IPS DF 6.9 (cell line): ENCODE measurements around the gene TMTC2.

Experiments used
- DNase-seq: peaks from one replicate; pipeline ENCODE4 v3.0.0-alpha.2; 2013; ENCODE audit warnings: low read depth, low spot score
- H3K27ac ChIP-seq: one replicate; pipeline ENCODE4 v1.5.1; 2013; ENCODE audit warnings: low read length, control low read depth
- H3K27me3 ChIP-seq: 2 replicates; pipeline ENCODE4 v1.6.1; 2013; ENCODE audit warnings: mild to moderate bottlenecking, low read length; ENCODE audit not compliant: control insufficient read depth, insufficient read depth
- H3K36me3 ChIP-seq: 2 replicates; pipeline ENCODE4 v1.6.1; 2013; ENCODE audit warnings: low read length; ENCODE audit not compliant: control insufficient read depth, insufficient read depth
- H3K4me1 ChIP-seq: 2 replicates; pipeline ENCODE4 v1.6.1; 2013; ENCODE audit warnings: low read length; ENCODE audit not compliant: control insufficient read depth, insufficient read depth
- H3K4me3 ChIP-seq: 2 replicates; pipeline ENCODE4 v1.5.1; 2013; ENCODE audit warnings: mild to moderate bottlenecking, low read length
- H3K9me3 ChIP-seq: 2 replicates; pipeline ENCODE4 v1.6.1; 2013; ENCODE audit warnings: low read length, inconsistent platforms; ENCODE audit not compliant: control insufficient read depth, insufficient read depth
- WGBS: extraction: QIAGEN DNeasy Blood & Tissue Kit; methylation state at CpG from one replicate; pipeline ENCODE4 v1.1.7; 2013; ENCODE audit warnings: mixed read lengths, missing lambda C conversion rate; ENCODE audit not compliant: insufficient read length, insufficient coverage; 5-methylcytosine and 5-hydroxymethylcytosine counted together

The TMTC2 gene

GRCh38 chr12:82964446-82964845, 277.7 kb downstream of the TMTC2 start:
- H3K27me3 ChIP-seq = no peaks in the 10 kb centered on the region
- no peak overlapping the region for H3K4me3 ChIP-seq
- DNase-seq = no peak
- no peaks in the 10 kb centered on the region; the same call in 1 of the 2 replicates for H3K9me3 ChIP-seq
- no peaks in the 10 kb centered on the region for H3K36me3 ChIP-seq
- WGBS = no CpG with 5 or more reads among the region's 3 CpGs
- H3K27ac ChIP-seq = no peak overlapping the region
- no peaks in the 10 kb centered on the region for H3K4me1 ChIP-seq

GRCh38 chr12:82966001-82966559, 279.4 kb downstream of the TMTC2 start:
- WGBS = no CpG with 5 or more reads among the region's 2 CpGs
- Histone ChIP-seq H3K27ac (no peak overlapping the region), H3K4me3 (no peak overlapping the region), H3K36me3 (no peaks in the 10 kb centered on the region), H3K4me1 (no peaks in the 10 kb centered on the region), H3K27me3 (no peaks in the 10 kb centered on the region), H3K9me3 (no peaks in the 10 kb centered on the region)
- DNase-seq = no peak

- H3K27ac ChIP-seq = no peak overlapping the region
- no peak overlapping the region for H3K4me3 ChIP-seq
- no peaks in the 10 kb centered on the region for H3K36me3 ChIP-seq
- H3K9me3 ChIP-seq = no peaks in the 10 kb centered on the region
- H3K4me1 ChIP-seq = no peaks in the 10 kb centered on the region
- no CpG with 5 or more reads among the region's 3 CpGs for WGBS
- DNase-seq = no peak
- no peaks in the 10 kb centered on the region for H3K27me3 ChIP-seq
Measured at GRCh38 chr12:82968631-82969367, 282.1 kb downstream of the TMTC2 start.

GRCh38 chr12:82970614-82971013, 283.9 kb downstream of the TMTC2 start:
- Histone ChIP-seq H3K9me3 (no peaks in the 10 kb centered on the region), H3K4me1 (no peaks in the 10 kb centered on the region; the same call in 1 of the 2 replicates), H3K36me3 (no peaks in the 10 kb centered on the region), H3K27me3 (no peaks in the 10 kb centered on the region), H3K27ac (no peak overlapping the region), H3K4me3 (no peak overlapping the region)
- DNase-seq = no peak
- no CpG with 5 or more reads among the region's 3 CpGs for WGBS

- Histone ChIP-seq H3K36me3 (no peaks in the 10 kb centered on the region), H3K27ac (no peak overlapping the region), H3K4me1 (no peaks in the 10 kb centered on the region; the same call in 1 of the 2 replicates)
Measured at GRCh38 chr12:82971584-82971983, 284.9 kb downstream of the TMTC2 start.

GRCh38 chr12:82972624-82973023, 285.9 kb downstream of the TMTC2 start:
- Histone ChIP-seq H3K4me3 (no peak overlapping the region), H3K36me3 (no peaks in the 10 kb centered on the region), H3K27me3 (no peaks in the 10 kb centered on the region), H3K9me3 (no peaks in the 10 kb centered on the region), H3K4me1 (no peaks in the 10 kb centered on the region; the same call in 1 of the 2 replicates), H3K27ac (no peak overlapping the region)
- DNase-seq = no peak
- WGBS = no CpG with 5 or more reads among the region's 3 CpGs

More at GRCh38 chr12:82971584-82971983, 284.9 kb downstream of the TMTC2 start:
- Histone ChIP-seq H3K9me3 (no peaks in the 10 kb centered on the region), H3K4me3 (no peak overlapping the region), H3K27me3 (no peaks in the 10 kb centered on the region)
- no peak for DNase-seq
- no CpG with 5 or more reads among the region's 4 CpGs for WGBS

GRCh38 chr12:82973592-82973991, 286.9 kb downstream of the TMTC2 start:
- Histone ChIP-seq H3K27ac (no peak overlapping the region), H3K4me1 (no peaks in the 10 kb centered on the region; the same call in 1 of the 2 replicates), H3K9me3 (no peaks in the 10 kb centered on the region), H3K27me3 (no peaks in the 10 kb centered on the region), H3K4me3 (no peak overlapping the region), H3K36me3 (no peaks in the 10 kb centered on the region)
- WGBS = no CpG with 5 or more reads among the region's 3 CpGs
- no peak for DNase-seq

GRCh38 chr12:82981150-82981549, 294.4 kb downstream of the TMTC2 start:
- WGBS = no CpG with 5 or more reads among the region's 1 CpG
- no peaks in the 10 kb centered on the region for H3K4me1 ChIP-seq
- no peaks in the 10 kb centered on the region; the same call in 1 of the 2 replicates for H3K9me3 ChIP-seq
- no peaks in the 10 kb centered on the region for H3K27me3 ChIP-seq
- no peak for DNase-seq
- H3K36me3 ChIP-seq = no peaks in the 10 kb centered on the region
- H3K27ac ChIP-seq = no peak overlapping the region
- no peak overlapping the region for H3K4me3 ChIP-seq

- H3K4me3 ChIP-seq = no peak overlapping the region
- no peaks in the 10 kb centered on the region; the same call in 1 of the 2 replicates for H3K27me3 ChIP-seq
- no peaks in the 10 kb centered on the region for H3K9me3 ChIP-seq
- H3K27ac ChIP-seq = no peak overlapping the region
- no peaks in the 10 kb centered on the region for H3K36me3 ChIP-seq
- DNase-seq = no peak
- H3K4me1 ChIP-seq = no peaks in the 10 kb centered on the region
- WGBS = no CpG with 5 or more reads among the region's 12 CpGs
Measured at GRCh38 chr12:82994117-82994516, 307.4 kb downstream of the TMTC2 start.

- DNase-seq = no peak
- Histone ChIP-seq H3K27me3 (no peaks in the 10 kb centered on the region; the same call in 1 of the 2 replicates), H3K27ac (no peak overlapping the region), H3K36me3 (no peaks in the 10 kb centered on the region), H3K4me1 (no peaks in the 10 kb centered on the region), H3K4me3 (no peak overlapping the region), H3K9me3 (no peaks in the 10 kb centered on the region)
Measured at GRCh38 chr12:82996168-82996812, 309.6 kb downstream of the TMTC2 start.
